NAMALWA (cell line): ENCODE results near the gene HLA-A.
"Not testable (repeated sequence)": the region's sequence is repeated elsewhere in the genome, so short reads cannot be mapped to it uniquely, and the experiment has no call there.

ENCODE experiments used
- DNase-seq: peaks from one replicate; pipeline ENCODE4 v3.0.0-alpha.2; 2015; ENCODE audit warnings: low spot score

HLA-A gene

DNA sequence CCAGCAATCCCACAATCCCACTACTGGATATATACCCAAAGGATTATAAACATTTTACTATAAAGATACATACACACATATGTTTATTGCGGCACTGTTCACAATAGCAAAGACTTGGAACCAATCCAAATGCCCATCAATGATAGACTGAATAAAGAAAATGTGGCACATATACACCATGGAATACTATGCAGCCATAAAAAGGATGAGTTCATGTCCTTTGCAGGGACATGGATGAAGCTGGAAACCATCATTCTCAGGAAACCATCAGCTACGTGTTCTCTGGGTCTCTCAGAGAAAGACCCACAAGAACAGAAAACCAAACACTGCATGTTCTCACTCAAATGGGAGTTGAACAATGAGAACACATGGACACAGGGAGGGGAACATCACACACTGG, 21.4 kb downstream of the HLA-A start:
- not testable (repeated sequence) for DNase-seq

DNA sequence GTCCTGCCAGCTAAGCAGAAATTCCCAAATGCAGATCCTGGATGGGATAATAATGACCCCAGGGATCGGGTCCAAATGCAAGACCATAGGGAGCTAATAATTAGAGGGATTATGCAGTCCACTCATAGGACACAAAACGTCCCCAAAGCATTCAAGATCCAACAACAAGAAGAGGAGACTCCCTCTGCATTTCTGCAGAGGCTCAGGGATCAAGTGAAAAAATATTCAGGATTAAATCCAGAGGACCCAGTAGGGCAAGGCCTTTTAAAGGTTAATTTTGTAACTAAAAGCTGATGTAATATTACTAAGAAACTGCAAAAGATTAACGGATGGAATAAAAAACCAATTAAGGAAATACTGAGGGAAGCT, 22.2 kb downstream of the HLA-A start:
- DNase-seq, result no peak

DNA sequence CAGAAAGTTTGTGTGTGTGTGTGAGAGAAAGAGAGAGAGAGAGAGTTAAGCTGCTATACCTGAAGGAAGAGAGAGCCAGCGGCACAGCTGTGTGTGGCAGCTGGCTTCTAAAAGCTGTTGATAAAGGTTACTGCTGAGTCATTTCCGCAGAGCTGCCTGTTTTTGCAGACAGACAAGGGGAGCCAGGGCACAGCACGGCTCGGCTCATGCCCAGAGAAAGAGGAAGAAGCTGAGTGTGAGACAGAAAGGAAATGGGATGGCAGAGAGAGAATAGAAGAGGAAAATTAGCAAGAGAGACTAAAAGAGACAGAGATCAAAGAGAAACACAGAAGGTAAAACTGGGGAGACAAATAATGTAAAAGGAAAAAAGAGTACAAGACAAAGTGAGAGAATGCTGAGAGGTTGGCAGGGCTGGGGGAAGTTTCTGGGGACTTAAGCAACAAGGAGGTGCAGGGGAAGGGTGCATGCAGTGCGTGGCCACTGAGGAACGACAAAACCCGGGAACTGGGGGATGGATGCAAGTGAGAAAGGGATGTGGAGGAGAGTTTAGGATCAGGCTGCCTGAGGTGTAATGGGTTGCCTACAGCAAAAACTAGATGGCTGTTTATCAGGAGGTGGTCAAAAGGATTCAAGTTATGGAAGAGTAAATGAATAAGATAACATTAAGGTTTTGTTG, 22.7 kb downstream of the HLA-A start:
- DNase-seq, result peak; percentile 97

DNA sequence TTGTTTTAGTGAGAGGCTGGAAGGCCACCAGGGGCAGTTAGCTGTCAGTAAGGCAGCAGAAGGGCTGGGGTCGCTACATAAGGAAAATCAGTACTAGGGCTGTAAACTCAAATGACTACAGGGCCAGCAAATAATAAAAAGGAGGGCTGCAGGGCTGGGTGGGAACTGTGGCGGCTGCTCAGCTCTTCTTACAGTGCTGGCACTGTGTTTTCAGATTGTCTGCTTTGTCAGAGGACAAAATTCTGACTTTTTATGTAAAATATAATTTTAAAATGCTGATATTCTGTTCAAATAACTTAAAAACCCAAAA, 23.2 kb downstream of the HLA-A start:
- DNase-seq, result peak; percentile 49

DNA sequence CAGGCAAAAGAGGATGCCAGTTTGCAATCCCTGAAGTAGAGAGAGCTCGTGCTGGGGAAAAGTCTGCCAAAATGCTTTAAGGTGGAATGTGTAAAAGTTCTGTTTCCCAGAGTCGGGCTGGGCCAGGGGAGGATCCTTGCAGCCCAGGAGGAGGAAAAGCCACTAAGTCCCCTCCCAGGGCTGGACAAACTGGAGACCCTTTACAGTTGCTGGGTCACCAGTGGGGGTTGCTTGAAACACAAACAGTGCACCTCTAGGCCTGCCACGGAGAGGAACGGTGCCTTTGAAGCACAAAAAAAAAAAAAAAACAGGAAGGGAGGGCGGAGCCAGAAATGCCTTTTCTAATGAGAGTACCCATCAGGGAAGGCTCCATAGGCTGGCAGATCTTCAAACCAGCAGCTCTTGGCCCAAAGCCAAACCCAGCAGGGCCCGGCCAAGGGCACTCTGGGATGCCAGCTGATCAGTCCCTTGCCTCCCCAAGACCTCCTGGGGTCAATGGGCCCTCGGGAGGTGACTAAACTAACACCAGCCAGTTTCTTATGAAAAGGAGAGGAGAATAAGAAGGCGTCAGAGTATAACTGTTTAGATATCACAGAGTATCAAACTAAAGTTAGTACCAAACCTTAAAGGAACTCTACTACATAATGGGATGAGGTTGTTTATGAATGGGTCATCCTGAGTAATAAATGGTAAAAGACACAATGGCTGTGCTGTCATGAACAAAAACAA, 23.7 kb downstream of the HLA-A start:
- DNase-seq, result peak; percentile 83

DNA sequence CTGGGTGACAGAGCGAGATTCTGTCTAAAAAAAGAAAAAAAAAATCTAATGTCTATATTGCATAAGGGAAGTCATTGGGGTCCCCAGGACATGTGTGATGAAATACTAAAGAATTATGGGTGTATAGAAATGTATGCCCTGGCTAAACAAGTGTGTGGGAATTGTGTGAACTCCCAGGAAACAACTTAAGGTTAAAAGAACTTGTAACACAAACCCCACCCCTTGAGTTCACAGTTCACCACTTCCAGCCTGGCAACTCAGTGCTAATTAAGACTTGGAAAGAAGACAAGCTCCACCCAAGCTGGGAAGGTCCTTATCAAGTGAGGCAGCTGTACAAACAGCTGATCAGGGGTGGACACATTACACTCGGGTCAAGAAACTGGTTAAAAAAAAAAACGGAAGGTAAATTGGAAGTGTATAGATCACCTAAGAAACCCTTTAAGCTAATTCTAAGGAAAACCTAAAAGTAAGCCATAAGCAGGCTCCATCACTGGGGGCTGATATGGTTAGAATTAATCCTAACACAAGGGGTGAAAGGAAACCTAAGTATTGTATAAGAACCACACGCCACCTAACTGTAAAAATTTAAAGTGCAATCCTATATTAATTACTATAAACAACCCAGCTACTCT, 25.2 kb downstream of the HLA-A start:
- DNase-seq, result peak; percentile 53

DNA sequence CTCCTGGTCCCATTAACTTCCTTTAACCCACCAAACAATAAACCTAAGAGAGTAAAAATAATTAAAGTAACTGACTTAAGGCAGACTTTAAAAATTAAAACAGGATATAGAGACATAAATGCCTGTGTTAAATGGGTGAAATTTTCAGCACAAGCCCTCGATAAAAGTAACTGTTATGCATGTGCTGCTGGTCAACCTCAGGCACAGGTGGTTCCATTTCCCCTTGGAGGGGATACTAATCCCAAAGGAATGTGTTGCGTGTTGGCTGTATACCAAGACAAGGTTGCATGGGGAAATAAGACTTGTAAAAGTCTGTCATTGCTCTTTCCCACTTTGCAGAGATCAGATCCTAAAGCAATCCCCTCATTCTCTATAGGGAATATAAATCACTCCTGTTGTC, 25.8 kb downstream of the HLA-A start:
- no peak for DNase-seq

DNA sequence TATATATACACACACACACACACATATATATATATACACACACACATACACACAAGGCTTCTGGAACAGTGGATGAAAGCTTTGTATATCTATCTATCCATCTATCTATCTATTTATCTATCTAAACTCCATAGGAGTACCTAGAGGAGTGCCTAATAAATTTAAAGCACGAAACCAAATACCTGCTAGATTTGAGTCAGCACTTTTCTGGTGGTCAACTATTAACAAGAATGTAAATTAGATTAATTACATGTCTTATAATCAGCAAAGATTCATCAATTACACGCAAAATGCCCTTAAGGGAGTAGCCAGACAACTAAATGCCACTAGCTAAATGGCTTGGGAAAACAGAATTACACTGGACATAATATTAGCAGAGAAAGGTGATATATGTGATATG, 26.6 kb downstream of the HLA-A start:
- no peak for DNase-seq

DNA sequence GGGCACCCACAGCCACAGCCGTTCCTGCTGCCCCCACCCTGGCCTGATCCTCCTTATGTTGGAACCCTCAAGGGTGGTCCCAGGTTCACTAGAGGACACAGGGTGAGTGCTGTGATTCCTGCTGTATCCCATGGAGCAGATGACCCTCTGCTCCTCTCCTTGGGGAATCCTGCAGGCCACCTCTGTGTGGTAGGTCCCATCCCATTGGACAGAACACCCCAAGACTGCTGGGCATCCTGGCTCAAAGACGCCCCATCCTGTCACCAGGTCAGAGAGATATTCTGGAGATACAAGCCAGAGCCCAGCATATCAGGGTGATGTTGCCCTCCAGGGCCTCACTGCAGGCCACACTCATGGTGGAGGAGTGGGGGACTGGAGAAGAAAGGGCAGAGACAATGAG, 28.4 kb downstream of the HLA-A start:
- no peak for DNase-seq

DNA sequence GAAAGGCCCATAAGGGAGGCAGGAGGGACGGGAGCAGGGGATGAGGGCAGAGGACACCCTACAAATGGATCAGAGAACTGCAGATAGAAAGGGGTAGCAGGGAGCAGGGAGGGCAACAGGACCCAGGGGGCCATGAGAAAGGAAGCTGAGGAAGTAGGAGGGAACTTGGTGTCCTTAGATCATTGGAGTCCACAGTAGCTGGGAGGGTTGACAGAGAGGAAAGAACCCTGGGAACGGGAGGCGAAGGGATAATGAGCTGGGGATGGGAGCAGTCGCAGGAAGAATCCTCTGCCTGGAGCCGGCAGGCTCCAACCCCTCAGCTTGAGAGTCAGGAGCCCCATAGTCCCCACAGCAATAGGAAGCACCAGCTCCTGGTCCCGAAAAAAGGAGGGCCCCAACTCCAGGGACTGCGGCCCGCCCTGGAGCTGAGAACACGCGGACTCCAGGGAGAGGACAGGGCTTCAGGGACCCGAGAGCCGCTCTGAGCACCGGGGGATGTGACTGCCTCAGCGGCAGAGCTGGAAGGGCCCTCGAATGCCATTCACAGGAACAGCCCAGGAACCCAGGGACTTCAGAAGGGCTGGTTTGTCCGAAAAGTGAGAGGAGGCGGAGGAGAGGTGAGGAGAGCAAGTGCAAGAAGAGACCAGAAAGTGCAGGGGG, 32.7 kb downstream of the HLA-A start:
- DNase-seq, result no peak

DNA sequence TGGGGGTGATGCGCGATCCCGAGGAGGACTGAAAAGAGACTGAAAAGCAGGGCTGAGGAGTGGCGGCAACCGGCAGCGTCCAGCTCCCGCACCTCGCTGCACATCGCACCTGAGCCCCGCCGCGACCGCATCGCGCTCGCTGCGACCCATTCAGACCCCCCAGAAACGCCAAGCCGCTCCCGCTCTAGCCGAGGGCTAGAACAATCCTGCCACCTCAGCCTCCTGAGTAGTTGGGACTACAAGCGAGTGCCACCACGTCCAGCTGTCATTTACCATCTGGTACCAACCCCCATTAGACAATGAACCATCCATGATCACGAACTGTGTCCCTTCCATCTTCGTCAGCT, 33.2 kb downstream of the HLA-A start:
- no peak for DNase-seq

DNA sequence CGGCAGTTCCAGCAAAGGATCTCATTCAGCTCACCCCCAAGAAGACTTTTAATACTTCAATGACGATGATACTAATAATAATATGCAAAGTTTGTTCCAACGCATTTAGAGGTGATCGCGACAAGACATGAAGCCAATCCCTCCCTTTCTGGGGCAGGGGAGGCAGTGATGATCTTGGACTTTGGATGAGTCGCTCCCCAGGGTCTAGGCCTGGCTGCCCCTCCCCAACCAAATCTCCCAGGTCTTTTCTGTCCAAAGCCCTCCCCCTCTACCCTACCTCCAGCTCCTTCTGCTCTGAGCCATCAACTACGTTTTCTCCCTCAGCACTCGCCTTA, 33.9 kb downstream of the HLA-A start:
- no peak for DNase-seq

DNA sequence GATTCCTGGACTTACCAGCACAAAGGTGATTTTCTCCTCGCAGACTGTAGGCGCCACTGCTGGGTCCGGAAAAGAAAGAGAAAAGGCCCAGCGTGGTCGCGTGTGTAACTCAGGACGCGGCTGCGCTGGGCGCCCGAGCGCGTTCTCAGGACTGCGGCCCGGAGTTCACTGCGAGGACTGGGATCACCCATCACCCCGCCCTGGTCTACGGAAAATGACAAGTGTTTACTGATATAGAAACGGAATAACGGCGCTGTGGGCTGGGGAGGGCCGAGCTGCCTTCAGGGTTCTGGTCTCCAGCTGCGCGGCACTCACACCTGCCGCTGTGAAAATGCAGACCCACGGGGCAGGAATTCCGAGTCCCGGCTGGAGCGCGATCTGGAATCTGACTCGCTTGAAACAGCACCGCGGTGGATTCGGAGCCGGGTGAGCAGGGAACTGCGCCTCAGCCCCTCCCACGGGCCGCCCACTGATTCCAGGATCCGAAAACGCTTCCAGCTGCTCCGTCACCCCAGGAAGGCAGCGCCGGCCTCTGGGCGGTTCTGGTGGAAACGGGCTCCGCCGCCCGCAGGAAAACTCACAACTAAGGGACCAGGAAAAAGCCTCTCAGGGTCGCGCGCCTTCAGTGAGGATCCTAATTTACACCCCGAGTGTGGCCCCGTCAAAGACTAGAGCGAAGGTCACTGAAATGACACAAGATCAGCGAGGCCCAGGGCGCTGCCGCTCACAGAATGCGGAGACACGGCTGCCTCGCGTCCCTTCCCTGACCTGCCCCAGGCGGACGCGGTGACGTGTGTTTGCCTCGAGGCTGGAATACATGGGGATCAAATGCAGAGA, 34.5 kb downstream of the HLA-A start:
- DNase-seq, result peak; percentile 35

DNA sequence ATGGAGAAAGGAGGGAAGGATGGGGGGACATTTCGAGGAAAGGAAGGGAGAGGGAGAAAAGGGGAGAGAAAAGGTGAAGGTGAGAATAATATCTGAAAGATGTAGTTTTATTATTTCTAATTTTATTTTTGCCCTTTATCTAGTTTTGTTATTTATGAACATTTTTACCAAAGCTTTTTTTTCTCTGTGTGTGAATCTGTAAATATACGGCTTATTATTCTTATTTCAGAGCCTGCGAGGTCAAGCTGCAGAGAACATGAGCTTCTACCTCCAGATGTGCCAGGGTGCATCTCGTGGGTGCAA, 35.0 kb downstream of the HLA-A start:
- no peak for DNase-seq

DNA sequence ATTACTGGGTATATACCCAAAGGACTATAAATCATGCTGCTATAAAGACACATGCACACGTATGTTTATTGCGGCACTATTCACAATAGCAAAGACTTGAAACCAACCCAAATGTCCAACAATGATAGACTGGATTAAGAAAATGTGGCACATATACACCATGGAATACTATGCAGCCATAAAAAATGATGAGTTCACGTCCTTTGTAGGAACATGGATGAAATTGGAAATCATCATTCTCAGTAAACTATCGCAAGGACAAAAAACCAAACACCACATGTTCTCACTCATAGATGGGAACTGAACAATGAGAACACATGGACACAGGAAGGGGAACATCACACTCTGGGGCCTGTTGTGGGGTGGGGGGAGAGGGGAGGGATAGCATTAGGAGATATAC, 37.7 kb downstream of the HLA-A start:
- not testable (repeated sequence) for DNase-seq

DNA sequence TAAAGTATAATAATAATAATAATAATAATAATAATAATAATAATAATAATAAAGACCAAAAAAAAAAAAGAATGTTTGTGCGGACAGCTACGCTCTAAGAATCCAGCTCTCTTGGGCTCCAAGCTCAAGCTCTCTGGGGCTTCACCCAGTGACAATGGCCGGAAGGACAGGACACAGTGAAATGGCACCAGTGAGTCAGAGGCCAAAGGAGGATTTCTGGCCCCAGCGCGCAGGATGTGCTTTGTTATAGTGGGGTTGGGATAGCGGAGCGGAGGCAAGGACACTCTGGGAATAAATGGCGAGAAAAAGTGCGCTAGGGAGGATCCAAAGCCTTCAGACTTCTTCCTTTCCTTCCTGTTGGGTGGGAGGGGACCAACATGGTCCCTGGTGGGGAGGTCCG, 38.2 kb downstream of the HLA-A start:
- DNase-seq, result no peak

DNA sequence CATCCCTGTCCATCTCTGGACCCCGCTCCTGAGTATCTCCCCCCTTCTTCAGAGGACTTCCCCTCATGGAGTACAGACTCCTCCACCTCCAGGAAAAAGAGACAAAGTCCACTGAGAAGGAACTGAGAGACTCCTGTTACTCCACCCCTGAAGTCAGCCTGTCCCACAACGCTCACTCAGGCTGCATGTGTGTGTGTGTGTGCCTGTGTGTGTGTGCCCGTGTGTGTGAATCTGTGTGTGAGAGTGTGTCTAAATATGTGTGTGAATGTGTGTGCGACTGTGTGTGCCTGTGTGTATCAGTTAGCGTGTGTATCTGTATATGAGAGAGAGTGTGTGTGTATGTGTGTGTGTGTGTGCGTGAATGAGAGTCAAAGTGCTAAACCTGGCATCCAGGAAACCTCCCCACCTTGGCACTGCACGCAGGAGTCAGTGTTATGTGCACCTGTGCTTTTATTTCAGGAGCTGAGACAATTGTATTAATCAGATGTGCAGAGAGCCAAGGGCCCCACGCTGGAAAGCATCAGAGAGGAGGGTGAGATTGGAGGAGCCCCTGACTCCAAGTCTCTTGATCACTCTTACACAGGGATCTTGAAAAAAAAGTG, 39.0 kb downstream of the HLA-A start:
- no peak for DNase-seq

DNA sequence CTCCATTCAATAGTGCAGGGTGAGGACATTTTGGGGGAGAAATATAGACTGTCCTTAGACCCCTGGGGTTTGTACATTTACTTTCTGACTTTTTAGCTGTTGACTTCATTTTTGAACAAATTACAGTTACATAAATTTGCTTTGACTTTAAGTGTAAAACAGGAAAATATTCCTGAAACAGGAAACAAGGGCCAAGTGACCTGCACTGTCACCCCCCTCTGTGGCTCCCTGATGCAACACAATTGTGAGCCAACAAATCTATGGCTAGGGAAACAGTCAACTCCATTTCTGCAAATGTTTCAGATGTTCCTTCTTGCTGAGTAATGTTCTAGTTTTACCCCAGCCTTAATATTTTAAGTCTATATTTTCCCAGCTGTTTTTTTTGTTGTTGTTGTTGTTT, 39.8 kb downstream of the HLA-A start:
- no peak for DNase-seq

DNA sequence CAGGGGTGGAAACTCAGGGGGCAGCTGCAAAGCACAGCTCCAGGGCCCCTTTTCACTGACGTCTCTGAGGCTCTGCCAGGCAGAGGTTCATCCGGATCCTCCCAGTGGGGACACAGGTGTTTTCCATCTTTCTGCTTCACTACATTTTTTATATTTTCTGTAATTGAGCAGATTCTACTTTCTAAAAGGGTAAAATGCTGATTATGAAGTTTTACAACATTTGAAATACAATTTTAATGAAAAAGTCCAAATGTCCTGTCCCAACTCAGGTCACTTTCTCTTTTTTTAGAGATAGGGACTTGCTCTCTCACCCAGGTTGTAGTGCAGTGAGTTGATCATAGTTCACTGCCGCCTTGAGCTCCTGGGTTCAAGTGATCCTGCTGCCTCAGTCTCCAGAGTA, 41.9 kb downstream of the HLA-A start:
- DNase-seq, result no peak

DNA sequence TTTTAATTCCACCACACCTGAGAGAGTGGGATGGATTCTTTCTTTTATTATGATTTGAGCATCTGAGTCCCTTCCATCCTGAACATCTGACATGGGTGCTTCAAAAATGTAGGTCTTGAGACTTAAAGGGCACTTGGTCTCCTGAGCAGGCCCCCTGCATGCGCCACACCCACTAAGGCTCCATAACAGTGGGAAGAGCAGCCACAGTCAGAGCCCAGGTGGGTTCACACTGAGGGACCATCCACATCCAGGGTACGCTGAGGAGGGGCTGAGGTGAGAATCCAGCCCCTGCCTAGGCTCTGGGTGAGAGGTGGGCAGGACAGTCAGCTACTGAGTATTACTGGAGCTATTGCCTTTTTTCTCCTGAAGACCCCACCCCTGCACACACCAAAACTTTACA, 42.7 kb downstream of the HLA-A start:
- DNase-seq, result no peak

DNA sequence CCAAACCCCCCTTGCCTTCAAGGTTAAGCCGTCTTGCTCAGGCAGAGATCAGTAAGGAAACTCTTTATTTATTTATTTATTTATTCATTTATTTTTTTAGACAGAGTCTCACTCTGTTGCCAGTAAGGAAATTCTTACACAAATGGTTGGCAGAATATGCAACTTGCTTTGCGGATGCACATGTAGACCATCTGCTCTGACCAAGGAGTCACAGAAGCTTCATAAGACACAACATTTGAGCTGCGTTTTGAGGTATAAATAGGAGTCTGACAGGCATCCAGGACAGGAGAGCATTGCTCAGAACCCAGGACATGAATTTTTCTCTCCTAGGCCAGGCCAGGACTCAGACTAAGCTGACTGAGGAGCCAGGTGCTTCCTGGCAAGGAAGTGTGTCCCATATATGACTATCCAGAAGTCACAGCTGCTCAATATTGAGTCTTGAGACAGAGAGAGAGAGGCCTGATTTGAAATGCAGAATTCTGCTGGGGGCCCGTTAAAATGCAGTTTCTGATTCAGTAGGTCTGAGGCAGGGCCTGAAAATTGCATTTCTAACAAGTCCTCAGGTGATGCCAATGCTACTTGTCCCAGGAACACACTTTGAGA, 43.9 kb downstream of the HLA-A start:
- DNase-seq, result no peak

DNA sequence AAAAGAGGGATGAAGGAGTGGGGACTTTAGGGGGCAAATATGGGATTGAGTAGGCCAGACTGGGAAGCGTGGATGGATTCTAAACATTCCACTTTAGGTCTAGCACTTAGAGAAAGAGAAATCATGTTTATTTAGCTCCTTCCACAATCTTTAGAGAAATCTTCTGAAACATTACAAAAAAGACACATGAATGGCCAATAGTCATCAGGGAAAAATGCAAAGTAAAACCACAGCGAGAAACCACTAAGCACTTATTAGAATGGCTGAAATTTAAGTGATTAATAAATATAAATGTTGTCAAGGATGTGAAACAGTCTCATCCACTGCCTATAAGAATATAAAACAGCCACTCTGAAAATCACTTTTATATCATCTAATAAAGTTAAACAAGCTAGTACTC, 46.9 kb downstream of the HLA-A start:
- DNase-seq, result no peak
